DND-41 (cell line): ENCODE measurements around the gene CLEC19A.

ENCODE experiments used
- ATAC-seq: fragments of 200-7000 bp; cut with Tn5 transposase; 3 replicates; pipeline ENCODE4 v1.9.1; 2021; ENCODE audit warnings: low read depth; ENCODE audit not compliant: insufficient read depth
- DNase-seq: peaks from one replicate; pipeline ENCODE4 v3.0.0-alpha.2; 2020
- H2AFZ ChIP-seq: 2 replicates; pipeline ENCODE4 v1.6.0; 2012; ENCODE audit warnings: low read depth, low read length
- H3K27ac ChIP-seq: 2 replicates; pipeline ENCODE4 v1.5.1; 2012; ENCODE audit warnings: low read length, inconsistent platforms
- H3K27me3 ChIP-seq: fragments of 200-600 bp; sonication (generic); 2 replicates; pipeline ENCODE4 v1.6.0; 2012; ENCODE audit warnings: low read length, mild to moderate bottlenecking, inconsistent platforms; ENCODE audit not compliant: insufficient read depth, poor library complexity
- H3K36me3 ChIP-seq: 2 replicates; pipeline ENCODE4 v1.5.1; 2012; ENCODE audit warnings: low read length, inconsistent platforms; ENCODE audit not compliant: insufficient read depth
- H3K4me1 ChIP-seq: 2 replicates; pipeline ENCODE4 v1.5.1; 2012; ENCODE audit warnings: mild to moderate bottlenecking, low read length; ENCODE audit not compliant: insufficient read depth
- H3K4me2 ChIP-seq: 2 replicates; pipeline ENCODE4 v1.6.0; 2012; ENCODE audit warnings: mild to moderate bottlenecking, moderate library complexity, low read length, inconsistent platforms; ENCODE audit not compliant: insufficient read depth
- H3K4me3 ChIP-seq, 2 experiments: fragments of 200-600 bp in 1 of 2; shearing (Covaris generic) in 1 of 2; 2 replicates each; pipeline ENCODE4 v1.5.1; 2012 to 2016; ENCODE audit warnings: inconsistent platforms in 2 of 2, low read length in 2 of 2, mild to moderate bottlenecking in 2 of 2, low read depth in 1 of 2, moderate library complexity in 1 of 2
- H3K79me2 ChIP-seq: 2 replicates; pipeline ENCODE4 v1.6.0; 2012; ENCODE audit warnings: low read length, inconsistent platforms; ENCODE audit not compliant: insufficient read depth
- H3K9ac ChIP-seq: 2 replicates; pipeline ENCODE4 v1.6.0; 2012; ENCODE audit warnings: low read depth, mild to moderate bottlenecking, inconsistent platforms, low read length, moderate library complexity
- H3K9me3 ChIP-seq: 2 replicates; pipeline ENCODE4 v1.5.1; 2012; ENCODE audit warnings: low read length, moderate library complexity, mild to moderate bottlenecking, inconsistent platforms; ENCODE audit not compliant: insufficient read depth, severe bottlenecking
- H4K20me1 ChIP-seq: 2 replicates; pipeline ENCODE4 v1.6.0; 2012; ENCODE audit warnings: low read length; ENCODE audit not compliant: insufficient read depth
- EZH2 ChIP-seq: IDR thresholded peaks from 3 replicates; pipeline ENCODE4 v1.6.1; 2012; ENCODE audit warnings: borderline replicate concordance, low read depth, mild to moderate bottlenecking, moderate library complexity, low read length, inconsistent platforms; ENCODE audit not compliant: severe bottlenecking
- TF ChIP-seq, protein P1 (sequence below): IDR thresholded peaks from 2 replicates; pipeline ENCODE4 v1.5.1; 2012; ENCODE audit warnings: borderline replicate concordance, low read length, moderate library complexity, mild to moderate bottlenecking; ENCODE audit not compliant: poor library complexity, severe bottlenecking; ENCODE audit errors: extremely low read depth

Gene CLEC19A

DNA sequence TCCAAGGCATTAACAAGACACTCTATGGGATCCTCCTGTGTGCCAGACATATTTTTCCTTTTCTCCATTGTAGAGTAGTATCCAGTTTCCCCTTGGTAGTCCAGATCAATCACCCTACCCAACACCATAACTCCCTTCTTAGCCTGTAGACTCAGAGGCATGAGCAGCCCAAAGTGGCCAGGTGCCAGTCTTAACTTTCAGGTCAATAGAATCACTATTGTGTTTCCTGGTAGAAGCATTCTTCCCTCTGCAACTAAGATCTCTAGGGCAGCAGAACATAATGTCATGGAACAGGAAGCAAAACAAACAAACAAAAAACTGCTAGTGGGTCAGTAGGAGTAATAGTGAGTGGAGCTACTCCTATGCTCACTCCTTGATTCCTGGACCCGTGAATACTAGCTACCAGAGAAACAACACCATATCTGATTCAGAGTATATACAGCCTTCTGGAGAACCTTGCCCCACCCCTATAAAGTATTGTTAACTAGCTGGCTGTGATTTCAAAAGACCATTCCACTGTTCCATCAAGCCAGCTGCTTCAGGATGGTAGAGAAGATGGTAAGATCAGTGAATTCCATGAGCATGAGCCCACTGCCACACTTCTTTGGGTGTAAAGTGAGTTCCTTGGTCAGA is 11.2 kb upstream of the CLEC19A start:
- no peak overlapping the region for H3K4me2 ChIP-seq
- no peak overlapping the region for H2AFZ ChIP-seq
- no peaks in the 10 kb centered on the region for H3K4me1 ChIP-seq
- no peaks in the 10 kb centered on the region for H3K79me2 ChIP-seq
- no peaks in the 10 kb centered on the region for H3K27me3 ChIP-seq
- H4K20me1 ChIP-seq = no peaks in the 10 kb centered on the region
- no peak overlapping the region for H3K27ac ChIP-seq
- TF ChIP-seq, protein P1, sequence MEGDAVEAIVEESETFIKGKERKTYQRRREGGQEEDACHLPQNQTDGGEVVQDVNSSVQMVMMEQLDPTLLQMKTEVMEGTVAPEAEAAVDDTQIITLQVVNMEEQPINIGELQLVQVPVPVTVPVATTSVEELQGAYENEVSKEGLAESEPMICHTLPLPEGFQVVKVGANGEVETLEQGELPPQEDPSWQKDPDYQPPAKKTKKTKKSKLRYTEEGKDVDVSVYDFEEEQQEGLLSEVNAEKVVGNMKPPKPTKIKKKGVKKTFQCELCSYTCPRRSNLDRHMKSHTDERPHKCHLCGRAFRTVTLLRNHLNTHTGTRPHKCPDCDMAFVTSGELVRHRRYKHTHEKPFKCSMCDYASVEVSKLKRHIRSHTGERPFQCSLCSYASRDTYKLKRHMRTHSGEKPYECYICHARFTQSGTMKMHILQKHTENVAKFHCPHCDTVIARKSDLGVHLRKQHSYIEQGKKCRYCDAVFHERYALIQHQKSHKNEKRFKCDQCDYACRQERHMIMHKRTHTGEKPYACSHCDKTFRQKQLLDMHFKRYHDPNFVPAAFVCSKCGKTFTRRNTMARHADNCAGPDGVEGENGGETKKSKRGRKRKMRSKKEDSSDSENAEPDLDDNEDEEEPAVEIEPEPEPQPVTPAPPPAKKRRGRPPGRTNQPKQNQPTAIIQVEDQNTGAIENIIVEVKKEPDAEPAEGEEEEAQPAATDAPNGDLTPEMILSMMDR = no peak
- TF ChIP-seq EZH2 = no peak
- no peaks in the 10 kb centered on the region for H3K36me3 ChIP-seq
- ATAC-seq (no peak), DNase-seq (no peak)
- H3K4me3 ChIP-seq = no peak overlapping the region
- H3K9me3 ChIP-seq = no peaks in the 10 kb centered on the region
- no peak overlapping the region for H3K9ac ChIP-seq

DNA sequence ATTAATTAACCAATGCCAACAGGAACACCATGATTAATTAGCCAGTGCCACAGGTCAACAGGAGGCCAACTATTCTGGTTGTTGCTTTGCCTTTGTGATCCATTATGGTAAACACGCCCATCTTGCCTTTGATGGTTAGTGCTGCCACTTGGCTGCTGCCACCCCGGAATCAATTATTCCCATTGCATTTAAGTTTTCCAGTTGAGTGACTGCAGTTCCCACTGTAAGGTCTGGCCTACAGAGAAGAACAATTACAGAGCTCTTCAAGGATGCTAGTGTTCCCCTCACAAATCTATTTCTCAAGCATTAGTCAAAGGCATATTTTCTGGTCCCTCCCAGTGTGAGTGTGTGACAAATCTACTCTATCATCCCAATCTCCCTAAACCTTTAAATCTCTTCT is 7.1 kb upstream of the CLEC19A start:
- Histone ChIP-seq H3K9me3 (no peaks in the 10 kb centered on the region), H3K4me1 (no peaks in the 10 kb centered on the region), H3K79me2 (no peaks in the 10 kb centered on the region), H3K27me3 (peaks cover 2% of the 10 kb centered on the region), H2AFZ (no peak overlapping the region), H3K4me3 (no peak overlapping the region), H3K4me2 (no peak overlapping the region), H4K20me1 (no peaks in the 10 kb centered on the region), H3K9ac (no peak overlapping the region), H3K27ac (no peak overlapping the region), H3K36me3 (no peaks in the 10 kb centered on the region)
- DNase-seq = no peak
- ATAC-seq = no peak
- TF ChIP-seq, protein P1 = no peak
- no peak for TF ChIP-seq EZH2

DNA sequence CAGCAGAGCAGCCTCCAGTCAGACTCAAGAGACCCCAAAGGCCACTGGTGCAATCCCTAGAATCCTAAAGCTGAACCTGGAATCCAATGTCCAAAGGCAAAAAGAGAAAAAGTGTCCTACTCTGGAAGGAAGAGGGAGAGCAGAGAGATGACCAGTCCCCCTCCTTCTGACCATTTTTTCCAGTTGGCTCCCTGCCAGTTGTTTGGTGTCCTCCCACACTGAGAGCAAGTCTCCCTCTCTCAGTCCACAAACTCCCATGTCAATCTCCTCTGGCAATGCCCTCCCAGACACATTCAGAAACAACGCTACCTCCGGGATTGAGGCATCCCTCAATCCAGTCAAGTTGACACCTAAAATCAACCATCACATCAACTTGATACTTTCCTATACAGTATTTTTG is 4.3 kb upstream of the CLEC19A start:
- H2AFZ ChIP-seq = no peak overlapping the region
- no peaks in the 10 kb centered on the region for H3K36me3 ChIP-seq
- H4K20me1 ChIP-seq = no peaks in the 10 kb centered on the region; the same call in 1 of the 2 replicates
- no peaks in the 10 kb centered on the region for H3K79me2 ChIP-seq
- H3K9me3 ChIP-seq = no peaks in the 10 kb centered on the region
- DNase-seq = no peak
- H3K4me2 ChIP-seq = no peak overlapping the region
- H3K27me3 ChIP-seq = peaks cover 2% of the 10 kb centered on the region
- H3K9ac ChIP-seq = no peak overlapping the region
- H3K4me3 ChIP-seq = no peak overlapping the region
- H3K4me1 ChIP-seq = no peaks in the 10 kb centered on the region
- no peak for TF ChIP-seq EZH2
- TF ChIP-seq, protein P1 = no peak
- ATAC-seq = no peak
- no peak overlapping the region for H3K27ac ChIP-seq
